HS-5 (cell line): ENCODE results near the gene SLC22A1.
"Not testable (repeated sequence)": the region's sequence is repeated elsewhere in the genome, so short reads cannot be mapped to it uniquely, and the experiment has no call there.

Experiments used
- DNase-seq: peaks from one replicate; pipeline ENCODE4 v3.0.0-alpha.2; 2012; ENCODE audit warnings: low read depth

Gene SLC22A1

DNA sequence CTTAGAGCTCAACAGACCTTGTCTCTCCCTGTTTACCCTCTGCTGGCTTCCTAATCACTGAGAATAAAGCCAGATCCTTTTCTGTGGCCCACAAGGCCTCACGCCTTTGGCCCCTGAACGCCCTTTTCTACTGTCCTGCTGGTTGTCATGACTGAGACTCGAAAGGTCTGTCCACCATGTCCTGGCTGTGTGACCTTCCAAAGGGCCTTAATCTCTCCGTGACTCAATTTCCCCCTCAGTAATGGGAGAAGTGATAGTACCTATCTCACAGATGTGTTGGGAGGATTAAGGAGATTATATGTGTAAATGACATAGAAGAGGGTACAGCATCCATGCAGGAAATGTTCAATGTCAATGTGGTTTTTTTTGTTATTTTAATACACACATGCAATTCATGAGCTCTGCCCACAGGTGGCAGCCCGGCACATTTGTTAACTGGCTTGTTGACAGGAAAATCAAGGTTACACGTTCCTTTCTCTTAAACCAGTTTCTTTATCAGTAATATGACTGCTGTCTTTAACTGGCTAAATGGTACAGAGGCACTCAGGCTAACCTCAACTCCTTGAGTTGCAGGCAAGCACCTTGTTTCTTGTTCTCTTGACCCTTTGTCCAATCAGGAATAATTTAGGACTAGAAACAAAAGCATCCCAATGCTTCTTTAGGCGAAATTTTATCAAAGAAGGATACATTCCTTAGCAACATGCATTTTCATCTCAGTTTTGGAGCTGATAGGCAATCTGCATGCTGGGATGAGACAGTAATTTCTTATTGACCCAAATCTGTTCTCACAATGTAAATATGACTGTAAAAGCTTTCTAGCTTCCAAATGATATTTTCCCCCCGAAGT is 16.6 kb downstream of the SLC22A1 start:
- DNase-seq = peak; percentile 41

DNA sequence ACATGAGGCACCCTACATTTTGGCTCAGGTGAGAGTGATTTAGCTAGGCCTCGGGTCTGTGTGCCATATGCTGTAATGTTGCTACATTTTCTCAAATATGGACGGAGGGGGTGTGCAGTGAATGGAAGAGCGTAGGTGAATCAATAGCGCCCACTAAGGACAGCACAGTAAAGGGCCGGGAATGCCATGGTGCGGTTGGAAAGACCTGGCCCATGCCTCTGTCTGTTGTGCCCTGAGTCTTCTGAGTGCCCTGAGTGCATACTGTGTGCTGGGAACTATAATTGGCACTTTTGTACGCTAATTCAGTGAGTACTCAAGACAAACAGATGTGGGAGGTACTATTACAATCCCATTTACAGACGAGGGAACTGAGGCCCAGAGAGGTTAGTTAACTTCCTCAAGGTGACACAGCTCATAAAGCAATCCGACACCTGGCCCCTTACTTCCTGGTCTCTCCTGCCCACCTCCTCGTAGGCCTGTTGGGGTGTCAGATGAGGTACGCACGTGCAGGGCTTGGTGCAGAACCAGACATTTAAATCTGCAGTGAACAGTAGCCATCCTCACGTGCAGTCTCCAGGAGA is 17.3 kb downstream of the SLC22A1 start:
- no peak for DNase-seq

DNA sequence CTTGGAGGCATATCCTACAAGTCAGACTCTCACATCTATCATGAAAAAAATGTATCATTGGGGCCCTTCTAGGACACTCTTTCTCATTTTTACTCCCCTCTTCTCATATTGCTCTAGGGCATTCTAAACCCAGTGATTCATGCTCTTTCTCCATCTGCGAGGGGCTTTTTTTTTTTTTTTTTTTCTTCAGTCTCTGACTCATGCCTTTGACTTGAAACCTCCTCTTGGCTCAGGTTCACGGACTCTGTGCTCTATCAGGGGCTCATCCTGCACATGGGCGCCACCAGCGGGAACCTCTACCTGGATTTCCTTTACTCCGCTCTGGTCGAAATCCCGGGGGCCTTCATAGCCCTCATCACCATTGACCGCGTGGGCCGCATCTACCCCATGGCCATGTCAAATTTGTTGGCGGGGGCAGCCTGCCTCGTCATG is 17.8 kb downstream of the SLC22A1 start:
- DNase-seq = peak; percentile 90

DNA sequence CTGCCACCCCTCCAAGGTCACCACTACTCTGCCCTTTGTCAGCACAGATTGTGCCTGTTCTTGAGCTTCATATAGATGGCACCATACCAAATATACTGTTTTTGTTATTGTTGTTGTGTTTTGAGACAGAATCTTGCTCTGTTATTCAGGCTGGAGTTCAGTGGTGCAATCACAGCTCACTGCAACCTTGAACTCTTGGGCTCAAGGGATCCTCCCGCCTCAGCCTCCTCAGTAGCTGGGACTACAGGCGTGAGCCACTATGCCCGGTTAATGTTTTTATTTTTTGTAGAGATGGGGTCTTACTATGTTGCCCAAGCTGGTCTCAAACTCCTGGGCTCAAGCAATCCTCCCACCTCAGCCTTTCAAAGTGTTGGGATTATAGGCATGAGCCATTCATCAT is 18.9 kb downstream of the SLC22A1 start:
- not testable (repeated sequence) for DNase-seq

DNA sequence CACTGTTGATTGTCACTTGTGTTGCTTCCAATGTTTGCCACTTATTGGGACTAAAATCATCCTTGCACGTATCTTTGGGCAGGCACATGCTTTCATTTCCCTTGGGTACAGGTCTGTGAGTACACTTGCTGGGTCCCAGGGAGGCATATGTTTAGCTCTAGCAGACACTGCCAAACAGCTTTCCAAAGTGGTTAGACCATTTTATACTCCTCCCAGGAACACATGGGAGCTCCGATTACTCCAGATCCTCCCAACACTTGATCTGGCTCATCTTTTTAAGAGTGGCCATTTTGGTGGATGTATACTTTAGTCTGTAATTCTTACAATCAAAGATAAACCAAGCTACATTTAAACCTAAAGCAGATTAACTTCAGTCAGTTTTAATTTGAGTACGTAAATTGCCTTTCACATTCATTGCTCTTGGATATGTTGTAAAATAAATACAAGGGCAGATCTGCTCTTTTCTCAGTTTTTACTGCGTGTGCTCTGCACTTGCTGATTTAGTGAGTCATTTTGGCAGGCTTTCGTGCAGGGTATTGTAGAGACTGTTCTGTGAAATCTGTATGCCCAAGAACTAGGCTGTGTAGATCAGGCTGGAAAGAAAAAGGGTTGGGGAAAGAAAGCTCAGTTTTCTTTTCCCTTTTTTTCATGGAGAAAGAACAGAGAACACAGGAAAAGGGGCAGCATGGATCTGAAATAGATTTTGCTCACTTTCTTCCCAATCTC is 19.5 kb downstream of the SLC22A1 start:
- no peak for DNase-seq

DNA sequence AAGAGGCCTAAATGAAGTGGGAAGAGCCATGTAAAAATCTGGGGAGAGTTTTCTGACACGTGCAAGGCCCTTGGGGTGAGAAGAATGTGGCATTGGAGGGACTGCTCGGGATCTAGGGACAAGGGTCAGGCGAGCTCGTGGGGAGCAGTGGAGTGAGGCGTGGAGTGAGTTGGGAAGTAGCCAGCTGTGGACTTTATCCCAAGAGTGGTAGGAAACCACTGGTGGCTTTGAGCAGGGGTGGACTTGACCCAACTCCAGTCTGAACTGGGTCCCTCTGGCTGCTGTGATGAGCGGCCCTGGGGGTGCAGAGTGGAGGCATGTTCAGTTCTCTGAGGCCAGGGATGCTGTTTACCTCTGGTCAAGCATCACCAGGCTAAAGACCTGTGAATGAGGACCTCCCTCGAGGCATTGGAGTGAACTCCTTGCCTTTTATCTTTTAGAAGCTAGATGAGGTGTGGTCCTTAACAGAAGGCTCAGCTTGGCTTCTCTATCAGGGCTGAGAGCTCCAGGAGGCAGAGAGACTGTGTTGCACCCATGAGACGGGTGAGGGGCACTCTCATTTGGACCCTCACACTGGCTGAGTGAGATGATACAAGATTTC is 20.6 kb downstream of the SLC22A1 start:
- no peak for DNase-seq

DNA sequence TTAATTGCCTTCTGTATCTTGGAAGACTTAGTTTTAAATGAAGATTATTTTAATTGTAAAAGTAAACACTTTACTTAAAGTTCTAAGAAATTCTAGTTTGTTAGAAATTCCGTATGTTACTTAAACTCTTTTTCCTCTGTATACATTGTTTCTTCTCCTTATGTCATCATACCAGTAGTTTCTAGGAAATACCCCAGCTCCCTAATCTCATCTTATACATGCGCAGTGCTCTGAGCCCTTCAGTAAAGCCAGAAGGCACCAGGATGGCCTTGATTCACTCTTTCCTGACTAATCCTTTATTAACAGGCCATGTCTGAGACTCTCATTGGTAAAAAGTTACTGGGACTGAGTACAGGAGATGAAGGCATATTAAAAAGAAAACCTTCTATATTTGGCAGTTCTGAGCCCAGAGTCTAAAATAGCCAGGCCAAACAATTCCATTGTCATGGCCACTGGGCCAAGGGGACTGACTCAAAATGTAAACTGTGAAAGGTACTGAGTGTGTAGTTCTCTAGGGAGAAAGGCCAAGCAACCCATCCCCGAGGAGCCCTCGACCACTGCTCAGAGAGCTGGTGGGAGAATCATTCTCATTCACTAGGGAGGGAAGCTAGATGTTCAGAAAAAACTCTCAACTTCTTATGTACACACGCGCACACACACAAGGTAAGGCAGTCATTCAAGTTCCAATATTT is 25.0 kb downstream of the SLC22A1 start:
- no peak for DNase-seq

DNA sequence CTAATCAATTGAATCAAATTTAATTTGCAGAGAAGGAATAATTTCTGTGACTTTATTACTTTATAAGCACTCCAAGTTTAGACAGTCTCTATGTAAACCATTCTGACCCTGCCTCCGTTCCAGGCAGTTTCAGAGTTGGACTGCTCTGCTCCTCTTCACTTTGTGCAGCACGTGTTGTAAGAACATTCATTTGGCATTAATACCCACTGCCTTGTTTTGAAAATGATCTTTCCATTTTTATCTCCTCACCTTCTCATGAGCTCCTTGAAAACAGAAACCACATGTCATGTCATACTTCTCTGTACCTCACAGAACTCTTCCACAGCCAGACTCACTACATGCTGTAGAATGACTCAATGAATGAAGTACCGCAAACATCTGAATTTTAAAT is 25.5 kb downstream of the SLC22A1 start:
- DNase-seq = no peak

DNA sequence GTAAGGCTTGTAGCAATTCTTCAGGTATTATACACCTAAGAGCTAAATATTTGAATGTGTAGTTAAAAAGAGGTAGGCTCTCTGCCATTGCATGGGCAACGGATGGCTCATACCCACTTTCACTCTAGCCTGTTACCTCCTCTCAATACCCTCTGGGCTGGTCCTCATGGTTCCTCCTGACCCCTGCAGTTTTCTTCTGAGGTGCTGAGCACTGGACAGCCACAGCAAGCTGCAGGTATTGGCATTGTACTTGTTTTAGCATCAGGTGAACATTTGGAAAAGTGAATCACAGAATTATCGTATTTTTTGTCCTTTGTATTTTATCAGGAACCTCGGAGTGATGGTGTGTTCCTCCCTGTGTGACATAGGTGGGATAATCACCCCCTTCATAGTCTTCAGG is 32.9 kb downstream of the SLC22A1 start:
- DNase-seq = no peak

DNA sequence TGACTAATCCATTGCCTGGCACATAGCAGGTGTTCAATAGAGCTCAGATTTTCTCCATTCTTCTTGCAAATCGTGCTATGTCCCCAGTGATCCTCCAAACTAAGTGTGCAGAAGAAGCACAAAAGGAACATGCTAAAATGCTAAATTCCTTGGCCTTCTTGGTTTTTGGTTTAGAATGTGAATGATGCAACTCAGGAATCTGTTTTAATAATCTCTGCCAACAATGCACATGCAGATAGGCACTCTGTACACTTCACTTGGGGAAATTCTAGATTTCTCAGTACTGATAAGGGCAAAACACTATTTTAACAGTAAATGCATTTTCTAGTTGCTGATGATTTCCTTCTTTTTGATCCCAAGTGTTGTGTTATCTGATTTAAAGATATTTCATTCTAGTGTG is 35.2 kb downstream of the SLC22A1 start:
- no peak for DNase-seq

DNA sequence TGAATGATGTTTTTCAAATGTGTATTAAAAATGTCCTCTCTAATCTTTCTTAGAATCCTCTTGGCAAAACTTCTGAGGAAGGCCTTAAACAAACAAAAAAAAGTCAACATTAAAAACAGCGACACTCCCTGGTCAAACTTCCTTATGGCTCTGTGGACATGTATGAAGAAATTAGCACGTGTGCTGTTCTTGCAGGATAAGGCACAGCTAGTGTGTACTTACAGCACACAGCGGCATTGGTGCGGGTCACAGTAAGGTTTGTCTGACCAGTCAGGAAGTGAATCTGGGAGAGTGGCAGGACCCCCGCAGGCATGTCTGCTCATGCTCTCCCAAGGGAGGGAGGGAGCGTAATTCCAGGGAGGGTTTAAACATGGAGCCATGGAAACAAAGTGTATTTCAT is 38.8 kb downstream of the SLC22A1 start:
- no peak for DNase-seq

DNA sequence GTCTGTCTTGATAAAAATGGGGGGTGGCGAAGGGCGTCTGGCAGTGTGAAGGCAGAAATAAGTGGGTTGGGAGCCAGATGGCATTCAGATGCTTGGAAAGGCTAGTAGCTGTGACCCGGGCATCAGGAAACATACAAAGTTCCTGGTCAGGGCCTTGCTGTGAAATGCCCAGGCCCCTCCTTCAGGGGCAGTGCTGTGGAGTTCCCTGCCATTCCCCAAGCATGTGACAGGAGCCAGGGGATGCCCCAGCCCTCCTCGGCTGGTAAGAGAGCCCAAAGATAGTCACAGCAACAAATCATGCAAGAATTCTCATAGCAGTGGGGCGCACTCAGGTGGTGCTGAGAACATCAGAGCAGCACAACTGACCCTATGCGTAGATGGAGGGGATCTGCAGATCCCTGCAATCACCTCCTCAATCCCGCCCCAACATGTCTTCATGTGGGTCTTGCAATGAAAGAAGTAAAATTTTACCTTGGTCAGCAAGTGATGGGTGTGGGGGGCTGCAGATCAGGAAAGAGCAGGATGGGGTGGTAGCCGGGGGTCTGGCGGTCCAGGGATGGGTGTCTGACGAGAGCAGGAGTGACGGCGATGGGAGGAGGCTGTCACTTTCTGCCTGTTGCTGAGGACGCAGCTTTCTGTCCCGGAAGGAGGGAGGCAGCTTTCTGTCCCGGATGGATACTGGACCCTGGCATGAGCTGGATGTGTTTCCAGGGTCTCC is 39.5 kb downstream of the SLC22A1 start:
- DNase-seq = no peak

DNA sequence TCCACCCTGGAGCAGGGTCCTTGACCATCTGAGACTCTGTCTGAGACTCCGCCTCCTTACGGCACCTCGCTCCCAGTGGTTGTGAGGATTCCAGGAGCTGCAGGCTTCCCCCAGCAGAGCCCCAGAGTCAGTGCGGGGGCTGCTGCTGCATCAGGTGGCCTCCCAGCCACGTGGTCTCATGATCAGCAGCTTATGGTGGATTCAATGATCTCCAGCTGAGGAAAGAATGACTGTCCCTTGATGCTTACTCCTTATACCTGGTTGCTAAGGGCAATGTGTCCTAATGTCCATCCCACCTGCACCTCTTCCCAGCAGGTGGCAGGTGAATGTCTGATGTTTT is 40.0 kb downstream of the SLC22A1 start:
- no peak for DNase-seq

DNA sequence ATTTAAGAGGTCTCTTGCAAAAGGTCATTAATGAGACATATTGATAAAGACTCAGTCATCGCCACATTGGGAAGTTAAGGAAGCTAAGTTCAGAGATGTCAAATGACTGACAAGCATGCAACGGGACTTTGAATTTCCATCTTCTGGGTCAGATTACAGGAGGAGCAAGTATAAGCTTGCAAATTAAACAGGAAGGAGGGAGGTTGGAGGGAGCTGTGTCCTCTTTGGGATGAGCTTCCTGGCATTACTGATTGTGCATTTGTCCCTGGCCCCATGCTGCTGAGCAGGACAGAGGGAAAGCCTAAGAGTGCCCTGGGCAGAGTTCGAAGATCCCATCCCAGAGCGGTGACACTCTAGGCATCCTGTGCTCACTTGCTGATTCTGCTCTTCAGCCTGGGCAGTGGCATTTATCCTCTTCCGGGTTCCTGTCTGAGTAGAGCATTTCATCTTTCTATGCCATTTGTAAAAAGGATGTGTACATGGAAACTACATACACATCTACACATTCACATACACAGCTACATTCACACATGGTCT is 40.5 kb downstream of the SLC22A1 start:
- DNase-seq = no peak

DNA sequence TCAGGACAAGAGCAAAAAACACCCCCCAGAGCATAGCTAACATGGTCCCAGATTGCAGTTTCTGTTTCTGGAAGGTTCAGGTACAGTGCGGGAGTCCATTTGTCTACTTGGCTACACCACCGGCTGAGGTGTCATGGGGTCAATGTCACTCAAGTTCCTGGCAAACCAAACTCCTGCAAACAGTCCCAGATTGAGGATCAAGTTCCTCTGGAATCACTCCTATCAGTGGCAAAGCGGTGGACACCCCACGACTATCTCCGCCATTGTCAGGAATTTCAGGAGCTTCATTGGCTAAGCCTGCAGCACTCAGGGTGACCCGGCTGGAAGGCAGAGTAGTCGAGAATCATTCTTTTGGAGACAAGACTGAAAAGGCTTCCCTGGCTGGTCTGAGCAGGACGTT is 41.8 kb downstream of the SLC22A1 start:
- no peak for DNase-seq

DNA sequence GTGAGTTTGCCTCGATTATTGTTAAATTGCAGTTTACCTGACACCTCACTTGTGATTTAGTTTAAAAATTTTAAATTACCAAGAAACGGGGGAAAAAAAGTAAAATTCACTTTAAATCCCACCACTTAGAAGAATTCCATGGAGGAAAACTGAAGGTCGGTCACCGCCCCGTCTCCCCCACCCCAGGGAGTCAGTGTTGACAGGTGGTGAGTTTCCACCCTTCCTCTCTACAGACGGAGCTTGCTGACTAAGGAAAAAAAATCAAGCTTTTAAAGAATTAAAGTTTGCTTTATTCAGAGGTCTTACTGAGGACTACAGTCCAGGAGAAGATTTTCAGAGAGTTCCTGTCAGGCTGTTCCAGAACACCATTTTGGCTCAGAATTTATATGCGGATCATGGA is 42.3 kb downstream of the SLC22A1 start:
- no peak for DNase-seq

DNA sequence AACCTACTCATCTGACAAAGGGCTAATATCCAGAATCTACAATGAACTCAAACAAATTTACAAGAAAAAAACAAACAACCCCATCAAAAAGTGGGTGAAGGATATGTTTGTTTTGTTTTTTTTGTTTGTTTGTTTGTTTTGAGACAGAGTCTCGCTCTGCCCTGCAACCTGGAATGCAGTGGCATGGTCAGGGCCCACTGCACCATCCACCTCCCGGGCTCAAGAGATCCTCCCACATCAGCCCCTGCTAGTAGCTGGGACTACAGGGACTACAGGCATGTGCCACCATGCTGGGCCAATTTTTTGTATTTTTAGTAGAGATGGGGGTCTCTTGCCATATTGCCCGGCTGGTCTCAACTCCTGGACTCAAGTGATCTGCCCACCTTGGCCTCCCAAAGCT is 44.3 kb downstream of the SLC22A1 start:
- not testable (repeated sequence) for DNase-seq

DNA sequence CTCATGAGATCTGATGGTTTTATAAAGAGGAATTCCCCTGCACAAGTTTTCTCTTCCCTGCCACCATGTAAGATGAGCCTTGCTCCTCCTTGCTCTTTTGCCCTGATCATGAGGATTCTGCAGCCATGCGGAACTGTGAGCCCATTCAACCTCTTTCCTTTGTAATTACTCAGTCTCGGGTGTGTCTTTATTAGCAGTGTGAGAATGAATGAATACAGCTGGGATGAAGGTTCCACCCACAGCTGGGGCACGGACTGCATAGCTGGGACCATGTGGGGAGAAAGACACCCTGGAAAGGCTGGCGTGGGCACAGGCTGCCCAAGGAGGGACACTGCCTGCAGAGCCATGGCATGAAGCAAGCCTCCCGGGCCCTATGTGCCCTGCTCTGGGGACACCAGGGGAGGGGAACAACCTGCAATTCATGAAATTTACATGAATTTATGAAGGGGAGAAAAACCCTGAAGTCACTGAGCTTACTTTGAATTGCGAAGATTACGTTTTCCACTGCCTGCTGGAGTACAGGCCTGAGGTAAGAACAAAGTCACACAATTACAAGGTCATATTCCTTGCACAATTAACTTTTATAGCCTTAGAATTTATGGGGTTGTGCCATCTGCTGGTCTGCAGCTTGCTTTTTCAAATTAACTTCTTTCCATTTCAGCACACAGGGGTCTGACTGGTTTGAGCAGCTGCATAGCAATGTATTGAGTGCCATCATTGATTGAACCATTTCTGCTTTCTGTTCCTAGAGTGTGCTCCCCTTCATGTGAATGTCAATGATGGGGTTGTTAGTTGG is 46.2 kb downstream of the SLC22A1 start:
- DNase-seq = no peak

DNA sequence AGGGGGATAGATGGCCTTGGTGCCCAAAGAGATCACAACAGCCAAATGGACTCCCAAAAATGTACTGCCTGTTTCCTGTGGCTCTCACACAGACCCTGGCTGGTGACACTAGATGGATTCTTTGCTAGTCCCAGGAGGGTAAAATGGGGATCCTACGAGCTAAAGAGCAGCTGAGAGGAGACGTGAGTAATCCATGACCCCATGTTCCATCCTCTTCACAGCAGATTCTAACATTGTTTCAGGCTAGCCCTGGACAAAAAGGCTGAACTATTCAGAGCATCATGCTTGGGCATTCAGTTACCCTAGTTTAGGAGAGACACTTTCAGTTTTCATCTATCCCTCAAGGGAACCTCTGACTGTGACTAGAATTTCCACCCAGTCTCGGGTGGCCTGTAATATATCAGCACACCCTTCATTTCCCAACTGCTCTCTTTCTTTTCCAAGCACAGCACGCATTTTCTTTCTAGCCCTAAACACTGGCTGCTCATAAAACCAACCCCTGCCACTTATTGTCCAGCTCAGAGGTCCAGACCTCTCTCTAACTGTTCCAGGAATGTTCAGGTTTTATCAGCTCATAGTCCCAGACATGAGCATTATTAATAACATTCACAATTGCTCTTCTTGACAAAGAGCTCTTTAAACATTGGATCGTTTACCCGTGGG is 48.5 kb downstream of the SLC22A1 start:
- no peak for DNase-seq

DNA sequence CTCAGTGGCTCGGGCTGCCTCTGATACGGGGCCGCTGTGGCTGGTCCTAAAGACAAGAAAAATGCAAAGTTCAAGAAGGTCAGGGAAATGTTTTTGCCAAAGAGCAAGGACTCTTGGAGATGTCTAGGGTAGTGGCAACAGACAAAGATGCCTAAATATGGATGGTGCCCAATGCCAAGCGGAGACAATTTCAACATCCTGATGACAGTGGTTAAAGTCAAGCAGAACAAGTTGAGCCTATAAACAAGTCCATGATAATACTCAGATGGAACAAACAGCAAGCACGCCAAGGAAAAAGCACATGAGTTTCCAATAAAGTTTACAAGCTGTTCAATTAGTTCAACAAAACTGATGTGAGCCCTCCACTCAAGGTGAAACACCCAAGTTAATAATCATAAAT is 51.1 kb downstream of the SLC22A1 start:
- no peak for DNase-seq
